Stimulated activated CD4-positive, alpha-beta T cell treated with anti-CD3 and anti-CD28 coated beads, TNF-alpha, amount 100 ng/mL, for 48 hours (primary cell): Measurements from ENCODE around the gene DDX11.
"Not testable (repeated sequence)": the region's sequence is repeated elsewhere in the genome, so short reads cannot be mapped to it uniquely, and the experiment has no call there.

ENCODE experiments used
- DNase-seq, 3 donors: peaks; one replicate each; pipeline ENCODE4 v3.0.0-alpha.2; 2020; ENCODE audit warnings: low read depth in 3 of 3

DDX11 gene

GRCh38 chr12:31073527-31074332, at the start of gene DDX11:
Gene DDX11 (plus strand): TSS chr12:31073860. CDS start chr12:31078394, 4,534 bp downstream.
- DNase-seq = peak; percentile 84 to 88 (median 87)

GRCh38 chr12:31026202-31026601, 47.5 kb upstream of the DDX11 start:
- no peak for DNase-seq

- not testable (repeated sequence) for DNase-seq
Observed at GRCh38 chr12:31027006-31027405, 46.7 kb upstream of the DDX11 start.

DNA sequence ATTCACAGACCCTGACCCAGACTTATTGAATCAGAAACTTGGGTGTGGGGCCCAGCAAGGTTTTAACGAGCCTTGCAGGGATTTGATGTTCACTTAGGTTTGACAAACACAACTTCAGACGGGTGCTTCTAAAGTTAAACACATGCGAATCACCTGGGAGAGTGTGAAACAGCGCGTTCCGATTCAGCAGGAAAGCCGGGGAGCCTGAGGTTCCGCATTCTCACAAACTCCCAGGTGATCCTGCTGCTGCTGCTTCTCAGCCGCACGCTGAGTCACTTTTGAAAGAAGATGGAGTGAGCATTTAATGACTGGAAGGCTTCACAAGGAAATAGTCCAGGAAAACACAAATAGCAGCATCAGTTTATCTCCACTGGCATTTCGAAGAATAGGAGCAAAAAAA, 44.2 kb upstream of the DDX11 start:
- DNase-seq = no peak

DNA sequence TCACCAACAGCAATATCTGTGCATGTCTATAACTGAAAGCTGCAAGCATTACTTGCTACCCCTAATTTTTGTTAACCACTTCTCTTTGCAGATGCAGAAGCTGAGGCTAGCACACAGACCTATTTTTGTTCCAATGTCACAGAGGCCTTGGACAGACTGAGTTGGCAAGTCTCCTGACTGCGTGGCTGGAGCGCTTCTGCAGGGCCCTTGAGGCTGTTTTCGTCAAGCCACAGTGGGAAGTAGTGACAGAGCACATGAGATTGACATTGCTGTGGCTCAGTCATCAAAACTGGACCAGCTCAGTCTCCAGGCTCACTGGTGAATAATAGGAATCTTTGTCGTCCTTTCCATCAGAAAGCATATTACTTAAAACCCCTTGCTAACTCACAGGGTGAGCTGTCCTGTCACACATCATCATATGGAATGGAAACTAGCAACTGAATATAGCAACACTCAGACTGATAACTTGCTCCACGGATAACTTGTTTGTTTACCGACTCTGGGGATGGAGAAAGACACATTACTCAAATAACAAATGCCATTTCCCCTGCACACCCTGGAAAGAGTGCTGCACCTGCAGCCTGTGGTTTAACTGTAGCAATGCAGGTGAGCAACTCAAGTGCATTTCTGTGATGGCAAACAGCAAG, 43.6 kb upstream of the DDX11 start:
- DNase-seq = no peak

DNA sequence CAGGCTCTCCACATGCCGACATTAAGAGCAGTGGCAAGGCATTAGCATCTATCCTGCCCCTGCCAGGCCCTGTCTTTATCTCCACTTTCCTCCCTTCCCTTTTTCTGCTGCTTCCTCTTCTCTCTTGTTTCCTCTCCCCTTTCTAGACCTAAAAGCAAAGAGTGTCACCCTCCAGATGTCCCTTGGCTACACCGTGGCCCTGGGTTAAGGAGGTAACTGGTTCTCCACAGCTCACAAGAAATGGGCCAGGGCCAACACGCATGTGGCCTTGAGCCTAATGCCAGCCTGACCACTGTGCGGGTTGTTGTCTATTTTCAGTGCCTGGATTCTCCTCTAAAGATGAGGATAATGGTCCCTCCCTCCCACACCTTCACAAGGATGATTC, 41.7 kb upstream of the DDX11 start:
- DNase-seq = no peak

- no peak for DNase-seq
Observed at GRCh38 chr12:31033146-31033545, 40.5 kb upstream of the DDX11 start.

- no peak for DNase-seq
Observed at GRCh38 chr12:31033681-31034080, 40.0 kb upstream of the DDX11 start.

GRCh38 chr12:31034372-31034771, 39.3 kb upstream of the DDX11 start:
- no peak for DNase-seq

DNA sequence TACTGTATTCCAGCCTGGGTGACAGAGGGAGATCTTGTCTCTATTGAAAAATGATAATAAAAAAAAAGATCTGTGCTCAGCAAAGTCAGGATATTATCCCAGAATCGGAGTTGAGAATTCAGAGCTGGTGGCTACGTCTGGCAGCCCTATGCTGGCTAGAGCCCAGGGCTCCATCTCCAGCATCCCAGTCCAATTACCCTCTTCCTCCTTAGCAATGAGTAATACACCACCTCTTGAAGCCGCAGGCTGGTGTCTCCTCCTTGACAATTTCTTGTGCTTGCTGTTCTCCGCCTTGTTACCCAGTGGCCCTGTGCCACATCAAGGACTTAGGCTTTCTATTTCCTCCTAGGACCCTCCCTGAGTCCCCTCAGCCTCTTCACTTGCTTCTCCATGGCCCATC, 38.4 kb upstream of the DDX11 start:
- DNase-seq = no peak

DNA sequence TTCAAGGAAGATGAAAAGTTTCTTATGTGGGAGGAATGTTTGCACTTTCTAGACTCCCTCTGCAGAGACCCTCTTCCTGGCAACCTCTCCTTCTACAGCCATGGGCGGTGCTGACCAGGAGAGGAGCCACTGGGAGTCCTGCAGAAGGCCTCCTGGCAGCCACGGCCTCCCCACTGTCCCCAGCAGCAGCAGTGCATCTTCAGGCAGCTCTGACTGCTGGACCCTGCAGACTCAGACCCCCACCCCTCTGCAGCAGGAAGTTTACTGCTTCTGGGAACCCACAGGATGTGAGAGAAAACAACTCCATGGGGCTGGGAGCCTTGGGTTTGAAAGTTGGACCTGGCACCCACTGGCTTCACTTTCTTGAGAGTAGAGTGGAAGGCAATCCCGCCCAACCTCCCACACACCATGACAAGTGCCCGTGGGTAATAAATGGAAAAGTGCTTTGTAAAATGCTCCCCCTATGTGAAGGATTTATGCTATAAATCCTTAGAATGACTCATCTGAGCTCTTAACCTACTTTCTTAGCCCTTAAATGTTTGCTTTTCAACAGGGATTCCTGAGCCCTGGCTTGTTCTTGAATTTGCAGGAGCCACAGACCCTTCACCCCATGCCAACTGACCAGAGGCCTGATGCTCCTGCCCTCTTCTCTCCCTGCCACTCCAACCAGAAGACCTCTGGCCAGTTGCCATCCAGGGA, 37.5 kb upstream of the DDX11 start:
- no peak for DNase-seq

GRCh38 chr12:31037028-31037427, 36.6 kb upstream of the DDX11 start:
- no peak for DNase-seq

GRCh38 chr12:31037931-31038330, 35.7 kb upstream of the DDX11 start:
- no peak for DNase-seq

DNA sequence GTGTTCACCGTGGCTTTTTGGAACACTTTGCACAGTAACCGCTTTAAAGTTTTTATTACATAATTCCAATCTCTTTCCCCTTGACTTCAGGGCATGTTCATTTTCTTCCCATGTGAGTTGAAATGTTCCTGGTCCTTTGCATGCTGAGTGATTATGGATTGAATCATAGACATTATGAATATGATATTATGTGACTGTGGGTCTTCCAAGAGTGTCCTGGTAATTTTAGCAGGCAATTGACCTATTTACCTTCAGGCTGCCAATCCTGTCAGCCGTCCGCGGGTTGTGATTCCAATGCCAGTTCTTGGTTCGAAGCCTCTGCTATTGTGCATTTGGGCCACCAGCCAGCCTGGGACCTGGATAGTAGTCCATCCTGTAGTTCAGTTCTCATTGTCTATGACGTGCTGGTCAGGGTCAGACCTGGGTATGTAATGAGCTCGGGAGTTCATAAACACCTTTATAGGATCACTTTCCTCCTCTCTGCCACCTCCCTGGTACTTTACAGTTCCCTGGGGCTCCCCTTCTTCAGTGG, 32.6 kb upstream of the DDX11 start:
- DNase-seq = no peak

- DNase-seq = not testable (repeated sequence)
Observed at GRCh38 chr12:31050143-31050542, 23.5 kb upstream of the DDX11 start.

DNA sequence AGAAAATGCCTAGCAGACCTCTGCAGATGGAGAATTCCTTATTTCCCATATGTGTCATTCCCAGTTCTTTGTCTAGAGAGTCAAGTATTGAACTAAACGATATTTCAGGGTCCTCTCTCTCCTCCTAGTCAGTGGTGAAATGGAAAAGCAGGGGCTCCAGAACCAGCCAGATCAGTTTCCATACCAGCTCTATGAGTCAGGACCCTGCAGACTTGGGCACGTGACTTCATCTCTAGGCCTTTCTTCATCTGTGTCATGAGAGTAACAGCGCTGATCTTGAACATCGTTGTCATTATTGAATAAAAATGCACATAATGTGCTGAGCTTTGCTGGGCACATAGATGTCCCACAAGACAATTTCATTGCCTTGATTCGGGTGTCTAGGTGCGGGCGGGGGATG, 23.1 kb upstream of the DDX11 start:
- not testable (repeated sequence) for DNase-seq

DNA sequence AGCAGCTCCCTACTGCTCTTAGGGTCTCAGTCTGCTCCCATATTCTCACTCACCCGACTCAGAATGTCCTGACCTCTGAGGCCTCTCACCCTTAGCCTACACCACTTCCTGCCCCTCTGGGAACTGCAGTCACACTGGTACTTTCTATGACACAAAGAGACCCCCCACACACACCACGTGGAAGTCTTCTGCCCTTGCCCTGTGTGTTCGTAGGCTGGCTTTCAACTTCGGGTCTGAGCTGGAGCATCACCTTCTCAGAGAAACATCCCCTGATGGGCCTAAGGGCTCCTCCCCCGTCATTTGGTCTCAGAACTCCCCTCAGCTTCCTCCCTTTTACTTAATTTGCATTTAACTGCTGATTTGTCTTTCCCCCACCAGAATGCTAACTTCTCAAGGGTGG, 22.0 kb upstream of the DDX11 start:
- peak in 1 of 3 donors; percentile 24 for DNase-seq

- not testable (repeated sequence) for DNase-seq
Observed at GRCh38 chr12:31052121-31052520, 21.5 kb upstream of the DDX11 start.

- DNase-seq = not testable (repeated sequence)
Observed at GRCh38 chr12:31052666-31053439, 20.8 kb upstream of the DDX11 start.

GRCh38 chr12:31053944-31054343, 19.7 kb upstream of the DDX11 start:
- not testable (repeated sequence) for DNase-seq

DNA sequence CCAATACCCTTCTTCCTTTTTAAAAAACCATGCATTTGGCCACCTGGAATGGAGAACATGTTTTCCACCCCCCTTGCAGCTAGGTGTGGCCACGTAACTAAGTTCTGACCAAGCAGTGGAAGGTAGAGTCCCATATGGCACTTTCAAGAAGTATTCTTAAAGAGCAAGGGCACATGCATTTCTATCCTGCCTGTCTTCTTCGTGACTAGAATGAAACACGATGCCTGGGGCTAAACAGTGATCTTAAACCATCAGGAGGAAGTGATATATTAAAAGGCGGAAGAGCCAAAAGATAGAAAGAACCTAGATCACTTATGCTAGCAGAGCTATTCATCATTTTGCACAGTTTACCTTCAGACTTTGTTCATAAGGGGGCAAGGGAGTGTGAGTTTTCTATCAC, 16.0 kb upstream of the DDX11 start:
- DNase-seq = no peak

- DNase-seq = not testable (repeated sequence)
Observed at GRCh38 chr12:31066196-31066595, 7.5 kb upstream of the DDX11 start.
